K562 (cell line): ENCODE results near the gene ALDH1A3. TPM values are rescaled to one million over a fixed set of nuclear protein-coding genes. Genes with fewer than 3 reads are reported as not detected.
A peak's percentile ranks its signal among the peaks of the same experiment; 100 is the strongest.

Source experiments
- ATAC-seq: fragments of 200-7000 bp; cut with Tn5 transposase; 3 replicates; pipeline ENCODE4 v1.9.1; 2020; ENCODE audit warnings: moderate library complexity
- BruUV-seq: library from RNA; stranded (reverse); fragments of 400-500 nt; replicated peaks from 2 replicates; lab custom pipeline; 2021; lab: Mats Ljungman, UMichigan
- CTCF ChIA-PET: fragments of 300-600 bp; formaldehyde crosslinking; extraction: SDS; loops from one replicate; lab custom pipeline; 2021; ENCODE audit warnings: low intra/inter-chr PET ratio; lab: Yijun Ruan, JAX
- POLR2A ChIA-PET: fragments of 300-600, 350-650 bp; sonication (Branson Sonifier 250); formaldehyde crosslinking; extraction: SDS; loops from one replicate; lab custom pipeline; 2021; ENCODE audit warnings: antibody characterized with exemption, inconsistent platforms; lab: Yijun Ruan, JAX
- DNase-seq, 4 experiments: peaks; one replicate each; pipeline versions ENCODE4 v3.0.0 to v3.0.0-alpha.2; 2011 to 2018; ENCODE audit warnings: low spot score in 3 of 4, mixed read lengths in 3 of 4; ENCODE audit errors: extremely low read depth in 1 of 4
- FAIRE-seq: peaks from 2 replicates; lab custom pipeline; 2011; peaks lifted over from hg19 to GRCh38; lab: Jason Lieb, UNC
- H2AFZ ChIP-seq: 2 replicates; pipeline ENCODE4 v1.6.0; 2011; ENCODE audit warnings: low read depth, low read length, control low read depth, inconsistent platforms
- H3K27ac ChIP-seq: fragments of 200-600 bp; 3 replicates; pipeline ENCODE4 v1.8.0; 2011; ENCODE audit warnings: low read depth, mild to moderate bottlenecking, control low read depth, inconsistent platforms, low read length, moderate library complexity, mixed read lengths; ENCODE audit errors: extremely low read depth
- H3K27me3 ChIP-seq, 2 experiments: fragments of 300-600 bp in 1 of 2; 2 replicates in 1 of 2; 3 replicates in 1 of 2; pipeline versions ENCODE4 v1.6.0 to v1.8.0; 2011; ENCODE audit warnings: inconsistent platforms in 2 of 2, low read length in 2 of 2, mild to moderate bottlenecking in 1 of 2, mixed read lengths in 1 of 2, moderate library complexity in 1 of 2; ENCODE audit not compliant: control insufficient read depth in 2 of 2, insufficient read depth in 2 of 2
- H3K36me3 ChIP-seq: fragments of 300-600 bp; 3 replicates; pipeline ENCODE4 v1.8.0; 2011; ENCODE audit warnings: mild to moderate bottlenecking, low read length, inconsistent platforms; ENCODE audit not compliant: control insufficient read depth, insufficient read depth
- H3K4me1 ChIP-seq, 2 experiments: fragments of 200-600 bp in 1 of 2; replicated peaks in 1 of 2; 2 replicates in 1 of 2; 3 replicates in 1 of 2; pipeline versions ENCODE4 v1.5.1 to v1.8.0; 2011; ENCODE audit warnings: inconsistent platforms in 2 of 2, low read length in 2 of 2, mild to moderate bottlenecking in 1 of 2, mixed read lengths in 1 of 2, moderate library complexity in 1 of 2; ENCODE audit not compliant: control insufficient read depth in 2 of 2, insufficient read depth in 2 of 2
- H3K4me2 ChIP-seq: 2 replicates; pipeline ENCODE4 v1.6.1; 2011; ENCODE audit warnings: low read length, control low read depth, inconsistent platforms, mixed read lengths; ENCODE audit not compliant: insufficient read depth
- H3K4me3 ChIP-seq: fragments of 200-600 bp; sonication (generic), shearing (Covaris generic); 2 replicates; pipeline ENCODE4 v1.5.1; 2016; ENCODE audit warnings: control low read depth, inconsistent platforms
- H3K79me2 ChIP-seq: fragments of 200-600 bp; 3 replicates; pipeline ENCODE4 v1.8.0; 2011; ENCODE audit warnings: low read length, inconsistent platforms; ENCODE audit not compliant: control insufficient read depth, insufficient read depth
- H3K9ac ChIP-seq, 2 experiments: 2 replicates each; pipeline versions ENCODE4 v1.6.0 to v1.6.1; 2011; ENCODE audit warnings: low read depth in 2 of 2, low read length in 2 of 2, control low read depth in 1 of 2, inconsistent platforms in 1 of 2, mild to moderate bottlenecking in 1 of 2, mixed read lengths in 1 of 2; ENCODE audit not compliant: insufficient read depth in 1 of 2
- H3K9me1 ChIP-seq: one replicate; pipeline ENCODE4 v1.6.0; 2011; ENCODE audit warnings: inconsistent platforms, mild to moderate bottlenecking, low read length, moderate library complexity; ENCODE audit not compliant: control insufficient read depth, insufficient read depth
- H3K9me3 ChIP-seq: replicated peaks from 2 replicates; pipeline ENCODE4 v1.5.1; 2011; ENCODE audit warnings: low read depth, low read length, inconsistent platforms; ENCODE audit not compliant: control insufficient read depth, insufficient read depth
- H4K20me1 ChIP-seq: replicated peaks from 2 replicates; pipeline ENCODE4 v1.6.1; 2011; ENCODE audit warnings: low read length, inconsistent platforms, mixed read lengths; ENCODE audit not compliant: control insufficient read depth, insufficient read depth
- ELF1 ChIP-seq: fragments of 200-800 bp; sonication (Bioruptor generic); IDR thresholded peaks from 2 replicates; pipeline ENCODE4 v1.6.1; 2016; ENCODE audit warnings: missing genetic modification characterization, missing compliant biosample characterization
- EZH2 ChIP-seq: IDR thresholded peaks from 2 replicates; pipeline ENCODE4 v1.6.1; 2012; ENCODE audit warnings: low read depth, mild to moderate bottlenecking, inconsistent platforms, low read length, borderline replicate concordance
- HNRNPK ChIP-seq: fragments of 200-400 bp; formaldehyde crosslinking; IDR thresholded peaks from one replicate; pipeline ENCODE4 v1.6.1; 2018; ENCODE audit warnings: mild to moderate bottlenecking, low read depth, low read length; ENCODE audit not compliant: poor library complexity, severe bottlenecking
- HOXB6 ChIP-seq: fragments of 250-450 bp; sonication (Bioruptor Pico); IDR thresholded peaks from 2 replicates; pipeline ENCODE4 v1.5.1; 2022; ENCODE audit warnings: mild to moderate bottlenecking, borderline replicate concordance
- L3MBTL2 ChIP-seq: fragments of 450-650 bp; IDR thresholded peaks from 2 replicates; pipeline ENCODE4 v1.6.1; 2016; ENCODE audit warnings: mild to moderate bottlenecking, moderate library complexity
- NCOA6 ChIP-seq: fragments of 450-650 bp; IDR thresholded peaks from 2 replicates; pipeline ENCODE4 v1.6.1; 2017; ENCODE audit warnings: mild to moderate bottlenecking
- NUFIP1 ChIP-seq: fragments of 450-650 bp; IDR thresholded peaks from 2 replicates; pipeline ENCODE4 v1.6.1; 2018; ENCODE audit not compliant: partially characterized antibody
- SMARCA4 ChIP-seq: fragments of 450-650 bp; IDR thresholded peaks from 2 replicates; pipeline ENCODE4 v1.6.1; 2016
- TCF7 ChIP-seq: sonication (generic); IDR thresholded peaks from 2 replicates; pipeline ENCODE4 v1.6.1; 2016; ENCODE audit warnings: antibody characterized with exemption, borderline replicate concordance
- TCF7L2 ChIP-seq: fragments of 150-350 bp; IDR thresholded peaks from 2 replicates; pipeline ENCODE4 v1.6.1; 2016; ENCODE audit warnings: low read depth, mild to moderate bottlenecking, low read length, moderate library complexity
- TSC22D4 ChIP-seq: fragments of 450-650 bp; IDR thresholded peaks from 2 replicates; pipeline ENCODE4 v1.6.1; 2016; ENCODE audit warnings: missing genetic modification characterization, missing biosample characterization, control low read depth
- ZNF124 ChIP-seq: sonication (generic); formaldehyde crosslinking; IDR thresholded peaks from 2 replicates; pipeline ENCODE4 v1.8.1; 2022; ENCODE audit warnings: missing genetic modification reagents
- ZNF707 ChIP-seq: fragments of 250-450 bp; sonication (Bioruptor Pico); conservative IDR thresholded peaks from 2 replicates; pipeline ENCODE4 v1.8.0; 2022; ENCODE audit warnings: inconsistent platforms, mild to moderate bottlenecking, moderate library complexity
- WGBS: fragments of 100-300 bp; shearing (Covaris generic); methylation state at CpG from one replicate; pipeline ENCODE4 v1.1.6; 2016; ENCODE audit warnings: low coverage, mixed read lengths; ENCODE audit not compliant: insufficient coverage; ENCODE audit errors: missing lambda C conversion rate; 5-methylcytosine and 5-hydroxymethylcytosine counted together
- in situ Hi-C: fragments of 300-500 bp; cut with MboI; formaldehyde crosslinking; loops from 4 replicates; pipeline ENCODE4 v1.15.0; 2018; ENCODE audit warnings: inconsistent platforms, mixed read lengths
- intact Hi-C: fragments of 100-400 bp; cut with micrococcal nuclease; formaldehyde crosslinking; loops from 2 replicates; pipeline ENCODE4 v1.14.2; 2022
- polyA plus RNA-seq, 8 experiments: library from polyadenylated mRNA; depleted of rRNA in 4 of 8; stranded (reverse) in 5 of 8; unstranded in 3 of 8; fragments of >200 nt; fragmentation: Nextera tagmentation in 2 of 8; fragmentation: Illumina TruSeq in 1 of 8; extraction: Ambion mirVana in 2 of 8; extraction: Trizol in 1 of 8; gene quantifications; 2 replicates each; pipeline versions ENCODE4 v1.2.1 to v1.2.3, GENCODE V29; 2011 to 2014; ENCODE audit warnings: inconsistent platforms in 1 of 8, missing spikeins in 1 of 8
- total RNA-seq, 7 experiments: library from RNA; depleted of rRNA in 6 of 7; stranded (reverse); fragments of >200 nt in 6 of 7; fragmentation: Illumina TruSeq in 2 of 7; extraction: Trizol in 2 of 7; gene quantifications; 2 replicates each; pipeline versions ENCODE4 v1.2.1 to v1.2.3, GENCODE V29; 2011 to 2021; ENCODE audit warnings: low replicate concordance in 1 of 7
- TF ChIP-seq, protein P1 (sequence below): IDR thresholded peaks from 2 replicates; pipeline ENCODE4 v1.6.1; 2011; ENCODE audit not compliant: insufficient read length; ENCODE audit errors: extremely low read depth
- TF ChIP-seq, protein P2 (sequence below), 2 experiments: IDR thresholded peaks; 2 replicates each; pipeline ENCODE4 v1.6.1; 2012; ENCODE audit warnings: improper control_type of control experiment in 2 of 2, low read depth in 2 of 2, low read length in 2 of 2, borderline replicate concordance in 1 of 2

Gene ALDH1A3
- total and polyA plus RNA-seq, 9 of the 15 experiments (the other 6 are each of a cell fraction or from before 2014, with no cell fraction given) = 0.38 TPM; not detected in 8

DNA sequence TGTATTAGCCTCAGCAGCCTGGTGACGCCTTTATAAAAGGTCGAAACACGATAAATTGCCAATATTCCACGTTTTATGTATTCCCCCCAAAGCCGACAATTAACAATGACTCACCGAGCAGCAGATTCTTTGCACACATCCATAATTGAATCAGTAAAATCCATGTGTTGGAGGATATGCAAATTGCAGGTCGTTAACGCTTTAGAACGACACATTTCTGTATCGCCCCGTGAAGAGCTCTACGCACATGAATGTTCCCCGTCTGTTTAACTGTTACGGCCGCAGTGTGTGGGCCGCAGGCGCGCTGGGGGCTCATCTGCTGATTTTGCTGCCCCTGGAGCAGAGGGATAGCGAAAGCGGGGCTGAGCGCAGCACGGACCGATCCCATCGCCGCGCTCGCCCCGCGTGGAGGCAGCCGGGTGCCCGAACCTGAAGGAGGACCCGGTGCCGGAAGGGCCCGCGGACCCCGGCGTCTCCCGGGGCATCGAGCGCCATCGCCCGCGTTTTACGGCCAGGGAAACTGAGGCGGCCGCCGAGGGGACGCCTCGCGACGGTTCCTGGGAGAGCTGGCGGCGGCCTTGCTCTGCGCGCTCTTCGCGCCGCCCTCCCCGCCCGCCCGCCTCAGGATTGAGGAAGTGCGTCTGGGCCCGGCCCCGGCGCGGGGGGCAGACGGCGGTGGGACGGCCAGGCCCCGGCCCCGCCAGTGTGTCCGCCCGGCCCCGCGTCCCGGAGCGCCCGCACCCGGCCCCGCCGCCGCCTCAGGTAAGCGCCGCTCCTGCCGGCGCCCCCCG is 39.3 kb downstream of the ALDH1A3 start, which contains the start of gene LRRK1:
Gene LRRK1 (plus strand): TSS at position 668 of the 791 bp plus-strand sequence. CDS start 5,276 bp downstream, outside the sequence.
- H3K79me2 ChIP-seq = no peaks in the 10 kb centered on the region
- H4K20me1 ChIP-seq = peaks cover 4% of the 10 kb centered on the region; the same call in 1 of the 2 replicates
- in situ Hi-C loops = loop anchor here (25.0 kb wide), 1 partner anchor 343 kb away; the partner anchor contains the start of gene CHSY1
- ATAC-seq (peak; percentile 64), DNase-seq (peak; percentile 28 to 65 (median 60)), FAIRE-seq (no peak)
- peak within 1 kb of the TSS; percentile 67 for H3K4me2 ChIP-seq
- peak within 1 kb of the TSS in 1 of 2 experiments; percentile 61; a peak in 1 of 4 replicates for H3K9ac ChIP-seq
- WGBS = 5% methylated on average over 60 of the region's 87 CpGs
- no peaks in the 10 kb centered on the region for H3K9me1 ChIP-seq
- H3K27ac ChIP-seq = no peak within 1 kb of the TSS
- intact Hi-C loops = loop anchor here (1.0 to 5.0 kb wide), 2 partner anchors 88 to 338 kb away; no protein-coding TSS in a partner anchor
- peaks cover 0 to 20% of the 10 kb centered on the region in 2 experiments; a peak in 2 of 5 replicates for H3K4me1 ChIP-seq
- BruUV-seq = no TSS peak
- ChIA-PET CTCF (interaction anchor here (0.5 to 2.5 kb wide), 3 partner anchors 89 to 296 kb away, joined by 3 to 25 read pairs (median 3); no protein-coding TSS in a partner anchor), POLR2A (interaction anchor here (0.8 kb wide), 1 partner anchor 333 kb away, joined by 3 read pairs; the partner anchor contains the start of gene CHSY1)
- no peaks in the 10 kb centered on the region for H3K9me3 ChIP-seq
- H3K4me3 ChIP-seq = peak within 1 kb of the TSS; percentile 39
- peak within 1 kb of the TSS; percentile 83 for H2AFZ ChIP-seq
- H3K36me3 ChIP-seq = no peaks in the 10 kb centered on the region
- peaks cover 24 to 62% of the 10 kb centered on the region in 2 experiments for H3K27me3 ChIP-seq
- TF ChIP-seq ZNF124 (CRISPR knock-in tag) (no peak), TSC22D4 (tag) (no peak), ZNF707 (CRISPR knock-in tag) (no peak), NUFIP1 (no peak), EZH2 (peak; percentile 86; the same call in 1 of the 2 replicates), TCF7 (no peak), L3MBTL2 (peak; percentile 42; the same call in 1 of the 2 replicates), HOXB6 (no peak), HNRNPK (no peak), TCF7L2 (no peak), NCOA6 (peak; percentile 32; the same call in 1 of the 2 replicates), ELF1 (no peak), SMARCA4 (no peak)
- TF ChIP-seq, protein P1, sequence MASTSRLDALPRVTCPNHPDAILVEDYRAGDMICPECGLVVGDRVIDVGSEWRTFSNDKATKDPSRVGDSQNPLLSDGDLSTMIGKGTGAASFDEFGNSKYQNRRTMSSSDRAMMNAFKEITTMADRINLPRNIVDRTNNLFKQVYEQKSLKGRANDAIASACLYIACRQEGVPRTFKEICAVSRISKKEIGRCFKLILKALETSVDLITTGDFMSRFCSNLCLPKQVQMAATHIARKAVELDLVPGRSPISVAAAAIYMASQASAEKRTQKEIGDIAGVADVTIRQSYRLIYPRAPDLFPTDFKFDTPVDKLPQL = no peak
- TF ChIP-seq, protein P2, sequence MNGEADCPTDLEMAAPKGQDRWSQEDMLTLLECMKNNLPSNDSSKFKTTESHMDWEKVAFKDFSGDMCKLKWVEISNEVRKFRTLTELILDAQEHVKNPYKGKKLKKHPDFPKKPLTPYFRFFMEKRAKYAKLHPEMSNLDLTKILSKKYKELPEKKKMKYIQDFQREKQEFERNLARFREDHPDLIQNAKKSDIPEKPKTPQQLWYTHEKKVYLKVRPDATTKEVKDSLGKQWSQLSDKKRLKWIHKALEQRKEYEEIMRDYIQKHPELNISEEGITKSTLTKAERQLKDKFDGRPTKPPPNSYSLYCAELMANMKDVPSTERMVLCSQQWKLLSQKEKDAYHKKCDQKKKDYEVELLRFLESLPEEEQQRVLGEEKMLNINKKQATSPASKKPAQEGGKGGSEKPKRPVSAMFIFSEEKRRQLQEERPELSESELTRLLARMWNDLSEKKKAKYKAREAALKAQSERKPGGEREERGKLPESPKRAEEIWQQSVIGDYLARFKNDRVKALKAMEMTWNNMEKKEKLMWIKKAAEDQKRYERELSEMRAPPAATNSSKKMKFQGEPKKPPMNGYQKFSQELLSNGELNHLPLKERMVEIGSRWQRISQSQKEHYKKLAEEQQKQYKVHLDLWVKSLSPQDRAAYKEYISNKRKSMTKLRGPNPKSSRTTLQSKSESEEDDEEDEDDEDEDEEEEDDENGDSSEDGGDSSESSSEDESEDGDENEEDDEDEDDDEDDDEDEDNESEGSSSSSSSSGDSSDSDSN (IDR thresholded peaks at IDR 0.05; ENCODE audit: borderline replicate concordance in 1 of 2, low read depth in 2 of 2, low read length in 2 of 2) = 0 out of 4 replicates have a peak, but pooled peaks of 1 of the 2 experiments have one; percentile 24
